Panc1 (cell line): ENCODE data around the gene MAPK8IP2. TPM values are rescaled to one million over a fixed set of nuclear protein-coding genes. Genes with fewer than 3 reads are reported as not detected.

ENCODE experiments used
- ATAC-seq: fragments of 200-7000 bp; cut with Tn5 transposase; 2 replicates; pipeline ENCODE4 v1.9.1; 2020; ENCODE audit warnings: mild to moderate bottlenecking, moderate library complexity
- BruUV-seq: library from RNA; stranded (reverse); fragments of 400-500 nt; replicated peaks from 2 replicates; lab custom pipeline; 2021; lab: Mats Ljungman, UMichigan
- CTCF ChIA-PET: fragments of 300-600 bp; sonication (Branson Sonifier 250); formaldehyde crosslinking; loops from one replicate; lab custom pipeline; 2022; ENCODE audit warnings: antibody characterized with exemption; lab: Charles Lee
- POLR2A ChIA-PET: fragments of 300-600 bp; sonication (Branson Sonifier 250); formaldehyde crosslinking; loops from one replicate; lab custom pipeline; 2022; ENCODE audit warnings: antibody characterized with exemption; lab: Charles Lee
- DNase-seq: peaks from one replicate; pipeline ENCODE4 v3.0.0-alpha.2; 2010; ENCODE audit warnings: low read depth, low spot score
- H3K27ac ChIP-seq: 2 replicates; pipeline ENCODE4 v1.5.1; 2011; ENCODE audit warnings: mild to moderate bottlenecking, low read length, inconsistent platforms
- H3K27me3 ChIP-seq: fragments of 200-500 bp; sonication (Bioruptor generic); 2 replicates; pipeline ENCODE4 v1.6.0; 2014; ENCODE audit warnings: low read length, inconsistent platforms; ENCODE audit not compliant: control insufficient read depth, insufficient read depth
- H3K36me3 ChIP-seq: fragments of 200-500 bp; sonication (Bioruptor generic); 2 replicates; pipeline ENCODE4 v1.5.1; 2014; ENCODE audit warnings: inconsistent platforms, mild to moderate bottlenecking, low read length, moderate library complexity; ENCODE audit not compliant: control insufficient read depth, insufficient read depth
- H3K4me1 ChIP-seq: 2 replicates; pipeline ENCODE4 v1.5.1; 2011; ENCODE audit warnings: inconsistent platforms, mild to moderate bottlenecking, low read length, moderate library complexity; ENCODE audit not compliant: control insufficient read depth, insufficient read depth
- H3K4me3 ChIP-seq, 2 experiments: 2 replicates each; pipeline ENCODE4 v1.5.1; 2011 to 2012; ENCODE audit warnings: low read depth in 2 of 2, low read length in 2 of 2, mild to moderate bottlenecking in 2 of 2, inconsistent platforms in 1 of 2, moderate library complexity in 1 of 2
- H3K9me3 ChIP-seq: fragments of 200-500 bp; sonication (Bioruptor generic); 2 replicates; pipeline ENCODE4 v1.5.1; 2014; ENCODE audit warnings: low read depth, mild to moderate bottlenecking, inconsistent platforms, low read length, moderate library complexity; ENCODE audit not compliant: control insufficient read depth, insufficient read depth
- CTCF ChIP-seq: fragments of 450-650 bp; IDR thresholded peaks from 2 replicates; pipeline ENCODE4 v1.5.1; 2017; ENCODE audit warnings: mild to moderate bottlenecking
- POLR2AphosphoS5 ChIP-seq: IDR thresholded peaks from 2 replicates; pipeline ENCODE4 v1.6.1; 2012; ENCODE audit warnings: mild to moderate bottlenecking, low read depth, low read length, moderate library complexity
- SIN3A ChIP-seq: IDR thresholded peaks from 2 replicates; pipeline ENCODE4 v1.6.1; 2012; ENCODE audit warnings: low read depth, mild to moderate bottlenecking, low read length, moderate library complexity, borderline replicate concordance; ENCODE audit not compliant: insufficient read depth
- TCF7L2 ChIP-seq: IDR thresholded peaks from 2 replicates; pipeline ENCODE4 v1.6.1; 2011; ENCODE audit warnings: mild to moderate bottlenecking, low read depth, low read length, inconsistent platforms
- in situ Hi-C: cut with HindIII; loops from 2 replicates; pipeline ENCODE4 v1.10.0; 2016; ENCODE audit warnings: low sequenced_read_pairs, low pct_unique_long_range_greater_than_20kb
- intact Hi-C: fragments of 100-400 bp; cut with micrococcal nuclease; formaldehyde crosslinking; loops from one replicate; pipeline ENCODE4 v1.10.0; 2022; ENCODE audit not compliant: unreplicated experiment
- total RNA-seq: library from RNA; stranded (reverse); gene quantifications from one replicate; pipeline ENCODE4 v1.2.1, GENCODE V29; 2021; ENCODE audit not compliant: unreplicated experiment
- TF ChIP-seq, protein P1 (sequence below), 2 experiments: IDR thresholded peaks; 2 replicates each; pipeline ENCODE4 v1.6.1; 2011 to 2012; ENCODE audit warnings: low read depth in 2 of 2, control low read depth in 1 of 2, low read length in 1 of 2, mild to moderate bottlenecking in 1 of 2, moderate library complexity in 1 of 2; ENCODE audit not compliant: insufficient read depth in 1 of 2

MAPK8IP2 gene
- total RNA-seq, 1 experiment from 2014 or later: 38.4 TPM

DNA sequence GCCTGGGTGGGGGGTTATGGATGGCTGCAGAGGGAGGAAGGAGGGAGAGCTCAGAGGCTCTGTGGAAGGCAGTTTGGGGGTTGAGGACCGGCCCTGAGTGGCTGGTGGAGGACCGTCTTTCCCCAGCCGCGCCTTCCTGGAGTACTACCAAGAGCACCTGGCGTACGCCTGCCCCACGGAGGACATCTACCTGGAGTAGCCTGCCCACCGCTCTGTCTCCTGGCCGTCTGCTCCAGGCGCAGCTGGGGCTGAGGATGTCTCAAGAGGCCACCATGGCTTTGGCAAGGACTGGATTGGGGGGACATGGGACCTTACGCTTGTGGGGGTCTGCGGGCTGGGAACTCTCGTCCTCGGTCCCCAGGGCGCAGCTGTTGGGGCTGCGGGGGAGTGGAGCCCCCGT, 10.0 kb downstream of the MAPK8IP2 start:
- in situ Hi-C loops: no loop called here
- Histone ChIP-seq H3K27me3 (no peaks in the 10 kb centered on the region), H3K9me3 (no peaks in the 10 kb centered on the region), H3K4me3 (no peak overlapping the region), H3K36me3 (no peaks in the 10 kb centered on the region), H3K4me1 (peaks cover 7% of the 10 kb centered on the region; the same call in 1 of the 2 replicates), H3K27ac (no peak overlapping the region)
- TF ChIP-seq CTCF (no peak), SIN3A (no peak), TCF7L2 (no peak), POLR2AphosphoS5 (no peak)
- TF ChIP-seq, protein P1, sequence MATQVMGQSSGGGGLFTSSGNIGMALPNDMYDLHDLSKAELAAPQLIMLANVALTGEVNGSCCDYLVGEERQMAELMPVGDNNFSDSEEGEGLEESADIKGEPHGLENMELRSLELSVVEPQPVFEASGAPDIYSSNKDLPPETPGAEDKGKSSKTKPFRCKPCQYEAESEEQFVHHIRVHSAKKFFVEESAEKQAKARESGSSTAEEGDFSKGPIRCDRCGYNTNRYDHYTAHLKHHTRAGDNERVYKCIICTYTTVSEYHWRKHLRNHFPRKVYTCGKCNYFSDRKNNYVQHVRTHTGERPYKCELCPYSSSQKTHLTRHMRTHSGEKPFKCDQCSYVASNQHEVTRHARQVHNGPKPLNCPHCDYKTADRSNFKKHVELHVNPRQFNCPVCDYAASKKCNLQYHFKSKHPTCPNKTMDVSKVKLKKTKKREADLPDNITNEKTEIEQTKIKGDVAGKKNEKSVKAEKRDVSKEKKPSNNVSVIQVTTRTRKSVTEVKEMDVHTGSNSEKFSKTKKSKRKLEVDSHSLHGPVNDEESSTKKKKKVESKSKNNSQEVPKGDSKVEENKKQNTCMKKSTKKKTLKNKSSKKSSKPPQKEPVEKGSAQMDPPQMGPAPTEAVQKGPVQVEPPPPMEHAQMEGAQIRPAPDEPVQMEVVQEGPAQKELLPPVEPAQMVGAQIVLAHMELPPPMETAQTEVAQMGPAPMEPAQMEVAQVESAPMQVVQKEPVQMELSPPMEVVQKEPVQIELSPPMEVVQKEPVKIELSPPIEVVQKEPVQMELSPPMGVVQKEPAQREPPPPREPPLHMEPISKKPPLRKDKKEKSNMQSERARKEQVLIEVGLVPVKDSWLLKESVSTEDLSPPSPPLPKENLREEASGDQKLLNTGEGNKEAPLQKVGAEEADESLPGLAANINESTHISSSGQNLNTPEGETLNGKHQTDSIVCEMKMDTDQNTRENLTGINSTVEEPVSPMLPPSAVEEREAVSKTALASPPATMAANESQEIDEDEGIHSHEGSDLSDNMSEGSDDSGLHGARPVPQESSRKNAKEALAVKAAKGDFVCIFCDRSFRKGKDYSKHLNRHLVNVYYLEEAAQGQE (IDR thresholded peaks at IDR 0.05; ENCODE audit: insufficient read depth in 1 of 2, low read depth in 2 of 2, low read length in 1 of 2): no peak
- CTCF ChIA-PET: no interaction called here
- intact Hi-C loops: no loop called here
- BruUV-seq: no TSS peak
- DNase-seq (no peak), ATAC-seq (no peak)
- POLR2A ChIA-PET: no interaction called here

GRCh38 chr22:50611341-50612060, 10.9 kb downstream of the MAPK8IP2 start:
- DNase-seq: no peak
- no peak overlapping the region for H3K27ac ChIP-seq
- ATAC-seq: no peak
- intact Hi-C loops (no loop called here), in situ Hi-C loops (no loop called here)
- no peaks in the 10 kb centered on the region for H3K9me3 ChIP-seq
- H3K4me1 ChIP-seq: peaks cover 7% of the 10 kb centered on the region; the same call in 1 of the 2 replicates
- no peaks in the 10 kb centered on the region for H3K36me3 ChIP-seq
- CTCF ChIA-PET: no interaction called here
- TF ChIP-seq CTCF (no peak), SIN3A (no peak), POLR2AphosphoS5 (no peak), TCF7L2 (no peak)
- TF ChIP-seq, protein P1 (IDR thresholded peaks at IDR 0.05; ENCODE audit: insufficient read depth in 1 of 2, low read depth in 2 of 2, low read length in 1 of 2): no peak
- no peaks in the 10 kb centered on the region for H3K27me3 ChIP-seq
- no TSS peak for BruUV-seq
- H3K4me3 ChIP-seq: no peak overlapping the region
- POLR2A ChIA-PET: no interaction called here
